GM21619 (cell line): ENCODE data around the gene AOAH.
"Not testable (repeated sequence)": the region's sequence is repeated elsewhere in the genome, so short reads cannot be mapped to it uniquely, and the experiment has no call there.

ENCODE experiments used
- ATAC-seq: cut with Tn5 transposase; IDR thresholded peaks from one replicate; pipeline ENCODE4 v1.9.1; 2021; ENCODE audit not compliant: unreplicated experiment

AOAH gene

DNA sequence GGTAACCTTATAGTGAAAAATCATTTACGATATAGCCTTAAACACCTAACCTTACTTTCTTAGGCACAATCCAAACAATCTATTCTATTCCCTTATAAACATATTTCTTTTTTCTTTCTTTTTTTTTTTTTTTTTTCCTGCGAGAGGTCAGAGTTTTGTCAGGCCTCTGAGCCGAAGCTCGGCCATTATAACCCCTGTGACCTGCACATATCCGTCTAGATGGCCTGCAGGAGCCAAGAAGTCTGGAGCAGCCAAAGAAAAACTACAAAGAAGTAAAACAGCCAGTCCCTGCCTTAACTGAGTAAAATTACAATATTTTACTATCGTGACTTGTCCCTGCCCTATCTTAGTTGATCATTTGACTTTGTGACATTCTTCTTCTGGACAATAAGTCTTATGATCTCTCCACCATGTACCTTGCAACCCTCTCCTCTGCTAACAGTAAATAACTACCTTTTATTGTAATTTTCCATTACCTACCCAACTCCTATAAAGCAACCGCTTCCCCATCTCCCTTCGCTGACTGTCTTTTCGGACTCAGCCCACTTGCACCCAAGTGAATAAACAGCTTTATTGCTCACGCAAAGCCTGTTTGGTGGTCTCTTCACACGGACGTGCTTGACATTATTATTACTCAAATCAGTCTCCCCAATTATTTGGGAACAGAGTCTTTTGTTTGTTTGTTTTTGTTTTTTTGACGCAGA, 64.5 kb downstream of the AOAH start:
- ATAC-seq: no peak

DNA sequence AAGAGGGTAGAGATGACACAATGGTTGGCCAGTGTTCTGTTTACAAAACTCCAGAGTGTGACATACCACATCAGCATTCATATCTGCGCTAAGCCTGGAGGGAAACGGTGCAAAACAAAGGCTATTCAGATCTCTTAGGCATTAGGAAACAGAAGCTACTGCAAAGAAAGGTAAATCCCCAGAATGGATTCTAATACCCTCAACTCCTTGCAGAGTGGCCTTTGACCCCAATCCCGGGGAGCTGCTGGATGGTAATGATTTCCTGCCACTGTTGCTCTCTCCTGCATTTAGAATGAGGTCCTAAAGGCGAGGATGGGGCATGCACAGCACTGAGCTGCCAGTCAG, 65.2 kb downstream of the AOAH start:
- ATAC-seq: no peak

DNA sequence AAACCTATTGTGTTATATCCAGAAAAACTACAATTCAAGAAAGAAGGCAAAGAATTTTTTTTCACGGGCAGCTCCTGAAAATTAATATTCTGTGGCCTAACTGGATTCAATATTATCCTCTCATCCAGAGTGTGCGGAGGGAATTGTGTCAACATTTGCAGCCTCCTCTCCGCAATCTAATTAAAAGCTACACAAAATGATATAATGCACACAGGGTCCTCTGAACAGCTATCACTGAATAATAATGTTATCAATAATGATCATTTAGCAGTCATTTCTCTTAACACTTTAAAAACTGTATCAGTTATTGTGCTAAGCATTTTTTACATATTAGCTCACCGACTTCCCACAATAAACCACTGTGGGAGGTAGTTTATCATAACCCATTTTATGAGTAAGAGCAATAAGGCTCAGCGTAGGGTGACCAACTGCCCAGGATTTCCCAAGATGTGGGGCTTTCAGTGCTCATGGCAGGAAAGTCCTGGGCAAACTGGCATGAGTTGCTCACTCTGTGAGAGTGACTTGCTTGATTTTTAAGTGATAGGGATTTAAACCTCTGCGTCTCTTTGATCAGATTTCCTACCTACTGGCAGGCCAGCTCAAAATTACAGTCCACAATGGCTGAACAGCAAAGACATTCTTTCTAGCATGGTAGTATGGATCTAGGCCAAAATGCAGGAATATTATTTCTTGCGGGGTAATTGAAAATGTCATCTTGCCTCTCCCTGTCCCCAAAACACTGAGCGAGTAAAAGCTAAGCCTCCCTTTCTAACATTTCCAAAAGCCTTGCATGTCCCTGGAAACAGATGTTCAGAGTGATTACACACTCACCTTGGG, 65.7 kb downstream of the AOAH start:
- no peak for ATAC-seq

- no peak for ATAC-seq
Measured at GRCh38 chr7:36657036-36657660, 67.1 kb downstream of the AOAH start.

GRCh38 chr7:36654436-36654835, 69.9 kb downstream of the AOAH start:
- no peak for ATAC-seq

DNA sequence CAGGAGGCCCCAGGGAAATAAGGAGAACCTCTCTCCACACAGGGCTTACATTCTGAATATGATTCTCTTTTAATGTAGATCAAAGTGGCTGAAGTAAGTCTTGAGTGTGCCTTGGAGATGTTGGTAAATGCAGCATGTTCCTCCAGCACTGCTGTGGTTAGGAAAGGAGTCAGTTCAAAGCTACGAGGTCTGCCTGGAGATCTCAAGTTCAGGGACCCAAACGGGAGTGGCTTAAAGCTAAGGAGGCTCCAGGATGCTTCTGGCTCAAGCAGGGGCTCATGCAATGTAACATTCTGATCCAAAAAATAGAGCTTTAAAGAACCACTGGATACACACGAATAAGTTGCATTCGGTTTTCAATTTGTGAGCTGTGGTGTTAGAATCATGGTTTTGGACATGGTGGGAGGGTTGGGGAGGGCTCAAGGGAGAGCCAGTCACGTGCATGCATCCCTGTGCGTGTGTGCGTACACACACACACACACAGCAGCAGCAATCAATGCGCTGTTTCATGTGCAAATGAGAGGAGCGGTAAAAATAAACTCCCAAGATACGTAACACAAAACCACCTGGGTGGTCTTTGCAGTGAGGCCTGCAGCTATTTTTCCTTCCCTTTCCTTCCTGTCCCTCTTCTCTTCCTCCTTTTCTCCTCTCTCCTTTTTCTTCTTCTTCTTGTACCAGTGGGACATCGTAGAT, 70.5 kb downstream of the AOAH start:
- no peak for ATAC-seq

- ATAC-seq: no peak
Measured at GRCh38 chr7:36653008-36653662, 71.2 kb downstream of the AOAH start.

DNA sequence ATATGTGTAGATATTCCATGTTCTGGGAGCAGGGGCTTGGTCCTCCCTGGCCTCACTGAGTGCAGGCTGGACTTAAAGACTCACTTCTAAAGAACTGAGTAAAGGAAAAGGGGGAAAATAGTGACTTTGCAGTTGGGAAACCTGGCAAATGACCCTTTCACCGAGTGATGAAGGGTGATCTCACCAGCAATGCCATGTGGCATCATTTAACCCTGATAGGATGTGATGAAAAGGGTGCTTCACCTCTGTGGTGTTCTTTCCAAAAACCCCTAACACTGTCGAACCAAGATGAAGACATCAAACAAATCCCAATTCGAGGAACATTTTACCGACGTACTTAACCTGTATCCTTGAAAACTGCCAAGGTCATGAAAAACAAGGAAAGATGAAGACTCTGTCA, 71.9 kb downstream of the AOAH start:
- no peak for ATAC-seq

GRCh38 chr7:36651404-36651803, 72.9 kb downstream of the AOAH start:
- no peak for ATAC-seq

DNA sequence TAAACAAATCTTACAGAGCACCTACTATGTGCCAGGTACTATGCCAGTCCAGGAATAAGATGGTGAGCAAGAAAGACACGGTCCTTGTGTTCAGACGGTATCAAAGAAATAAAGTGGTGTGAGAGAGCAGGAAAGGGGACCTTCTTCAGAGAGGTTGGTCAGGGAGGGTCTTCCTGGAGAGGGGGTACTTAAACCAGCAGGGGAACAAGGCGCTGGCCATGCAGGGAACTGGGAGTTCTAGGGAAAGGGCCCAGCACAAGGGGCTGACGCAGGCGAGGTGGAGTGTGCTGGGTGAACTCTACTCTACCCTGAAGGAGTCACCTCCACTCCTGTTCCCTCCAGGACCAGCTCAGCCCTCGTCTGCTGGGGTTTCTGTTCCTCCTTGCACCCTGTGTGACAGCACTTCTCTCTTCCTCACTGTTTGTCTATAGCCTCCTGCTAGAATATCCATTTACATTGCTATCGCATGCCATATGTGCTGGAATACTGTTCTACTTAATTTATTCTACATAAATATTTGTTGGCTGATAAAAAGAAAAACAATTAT, 73.5 kb downstream of the AOAH start:
- ATAC-seq: no peak

GRCh38 chr7:36650320-36650719, 74.0 kb downstream of the AOAH start:
- no peak for ATAC-seq

GRCh38 chr7:36649319-36649718, 75.0 kb downstream of the AOAH start:
- ATAC-seq: not testable (repeated sequence)

GRCh38 chr7:36648441-36648840, 75.9 kb downstream of the AOAH start:
- ATAC-seq: no peak

DNA sequence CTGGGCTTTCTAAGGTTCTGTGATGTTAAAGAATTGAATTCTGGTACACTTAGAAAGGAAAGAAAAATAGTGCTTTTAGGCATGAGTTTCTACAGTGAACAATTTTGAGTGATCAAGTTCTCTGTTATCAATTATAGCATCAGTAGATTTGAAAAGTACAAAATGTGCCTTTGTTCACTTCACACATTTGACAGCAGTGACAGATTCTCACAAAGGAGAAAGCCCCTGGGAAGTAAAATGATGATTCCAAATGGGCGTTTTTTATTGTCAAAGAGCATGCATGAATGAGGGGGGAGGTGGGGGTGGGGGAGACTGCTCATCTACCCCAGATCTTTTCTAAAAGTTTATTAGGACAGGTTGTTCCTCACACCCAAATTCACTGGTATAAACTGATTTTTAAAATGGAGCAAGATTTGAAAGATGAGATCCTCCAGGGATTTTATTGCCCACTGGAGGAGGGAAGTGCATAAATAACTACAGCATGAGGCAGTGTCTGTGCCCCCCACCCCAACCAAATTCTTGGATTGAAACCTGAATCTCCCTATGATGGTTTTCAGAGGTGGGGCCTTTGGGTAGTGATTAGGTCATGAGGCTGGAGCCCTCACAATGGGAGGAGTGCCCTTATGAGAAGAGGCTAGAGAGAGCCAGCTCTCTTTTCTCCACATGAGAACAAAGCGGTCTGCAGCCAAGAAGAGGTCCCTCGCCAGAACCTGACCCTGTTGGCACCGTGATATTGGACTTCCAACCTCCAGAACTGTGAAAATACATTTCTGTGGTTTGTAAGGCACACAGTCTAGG, 79.5 kb downstream of the AOAH start:
- ATAC-seq: no peak

- no peak for ATAC-seq
Measured at GRCh38 chr7:36642414-36642813, 81.9 kb downstream of the AOAH start.

DNA sequence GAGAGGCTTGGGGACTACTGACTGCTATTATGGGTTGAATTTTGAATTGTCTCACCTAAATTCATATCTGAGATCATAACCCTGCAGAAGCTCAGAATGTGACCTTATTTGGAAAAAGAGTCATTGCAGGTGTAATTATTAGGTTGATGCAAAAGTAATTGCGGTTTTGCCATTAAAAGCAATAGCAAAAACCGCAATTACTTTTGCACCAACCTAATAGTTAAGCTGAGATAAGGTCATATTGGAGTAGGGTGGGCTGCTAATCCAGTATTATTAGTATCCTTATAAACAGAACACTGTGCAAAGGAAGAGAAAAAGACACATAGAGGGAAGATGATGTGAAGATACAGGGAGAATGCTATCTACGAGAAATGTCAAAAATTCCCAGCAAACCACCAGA, 82.3 kb downstream of the AOAH start:
- ATAC-seq: no peak

DNA sequence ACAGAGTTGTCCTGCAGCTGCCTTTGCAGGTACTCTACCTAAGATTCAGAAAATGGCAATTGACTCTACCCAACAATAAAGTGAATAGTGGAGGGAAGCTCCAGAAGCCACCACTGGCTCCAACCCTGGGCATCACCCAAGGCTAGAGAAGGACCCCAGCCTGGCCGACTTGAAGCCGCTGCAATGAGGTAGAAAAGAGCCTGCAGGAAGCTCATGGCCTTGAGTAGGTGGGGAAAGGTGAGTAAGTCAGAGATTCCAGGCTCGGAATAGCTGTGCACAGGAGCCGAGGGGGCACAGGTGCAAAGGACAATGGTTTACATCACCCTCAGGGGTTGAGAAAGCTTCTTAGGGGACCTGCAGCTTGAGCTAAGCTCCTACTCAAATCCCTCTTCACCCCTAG, 83.6 kb downstream of the AOAH start:
- no peak for ATAC-seq

DNA sequence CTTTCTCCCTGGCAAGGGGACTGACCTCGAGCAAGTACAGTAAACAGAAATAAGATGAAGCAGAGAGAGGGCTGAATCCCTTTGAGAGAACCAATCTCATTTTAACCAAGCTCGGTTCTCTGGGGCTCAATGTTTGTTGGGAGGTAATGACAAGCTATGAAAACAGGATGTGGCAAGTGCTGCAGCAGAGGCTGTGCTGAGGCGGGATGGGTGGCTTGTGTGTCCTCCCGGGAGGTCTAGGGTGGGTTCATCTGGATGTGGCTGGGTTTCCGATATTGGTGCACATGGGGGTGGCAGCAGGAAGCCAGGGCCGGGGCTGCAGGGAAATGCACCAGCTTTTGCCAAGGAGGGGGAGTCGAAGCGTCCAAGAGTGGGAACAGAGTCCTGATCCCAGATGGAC, 84.5 kb downstream of the AOAH start:
- ATAC-seq: no peak

DNA sequence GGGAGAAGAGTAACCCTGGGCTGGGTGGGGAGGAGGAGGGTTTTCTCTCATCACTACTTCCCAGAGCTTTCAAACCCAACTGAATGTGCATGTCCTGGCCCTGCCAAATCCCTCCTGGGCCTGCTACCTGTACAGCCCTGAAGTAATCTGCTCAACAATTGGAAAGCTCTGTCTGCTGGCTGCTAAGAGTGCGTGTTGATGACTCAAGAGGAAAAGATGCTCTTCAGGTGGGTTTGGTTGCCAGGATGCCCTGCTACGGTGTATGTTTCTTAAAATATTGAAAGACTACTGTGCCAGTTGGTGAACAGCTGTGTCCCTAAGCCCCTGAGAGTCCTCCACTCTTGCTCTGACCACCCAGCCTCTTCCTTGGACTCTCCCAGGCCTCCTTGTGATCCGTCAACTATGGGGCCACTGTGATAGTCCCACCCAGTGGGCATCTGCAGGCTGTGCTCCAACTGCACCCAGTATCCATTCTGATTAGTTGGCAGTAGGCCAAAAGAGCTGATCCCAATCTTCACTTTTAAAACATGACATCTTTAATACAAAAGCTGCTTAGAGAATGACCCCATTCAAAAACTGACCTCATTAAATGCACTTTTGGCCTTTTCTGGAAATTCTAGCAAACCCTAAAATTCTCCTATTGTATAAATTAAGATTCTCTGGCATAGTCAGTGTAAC, 85.6 kb downstream of the AOAH start:
- no peak for ATAC-seq
